Suppressor macrophage treated with lipopolysaccharide for 1 hour (primary cell): Measurements from ENCODE around the gene PPP1R14C.
"Not testable (repeated sequence)": the region's sequence is repeated elsewhere in the genome, so short reads cannot be mapped to it uniquely, and the experiment has no call there.

Experiments
- DNase-seq, 3 donors: peaks; one replicate each; pipeline ENCODE4 v3.0.0-alpha.2; 2020 to 2022

The PPP1R14C gene

DNA sequence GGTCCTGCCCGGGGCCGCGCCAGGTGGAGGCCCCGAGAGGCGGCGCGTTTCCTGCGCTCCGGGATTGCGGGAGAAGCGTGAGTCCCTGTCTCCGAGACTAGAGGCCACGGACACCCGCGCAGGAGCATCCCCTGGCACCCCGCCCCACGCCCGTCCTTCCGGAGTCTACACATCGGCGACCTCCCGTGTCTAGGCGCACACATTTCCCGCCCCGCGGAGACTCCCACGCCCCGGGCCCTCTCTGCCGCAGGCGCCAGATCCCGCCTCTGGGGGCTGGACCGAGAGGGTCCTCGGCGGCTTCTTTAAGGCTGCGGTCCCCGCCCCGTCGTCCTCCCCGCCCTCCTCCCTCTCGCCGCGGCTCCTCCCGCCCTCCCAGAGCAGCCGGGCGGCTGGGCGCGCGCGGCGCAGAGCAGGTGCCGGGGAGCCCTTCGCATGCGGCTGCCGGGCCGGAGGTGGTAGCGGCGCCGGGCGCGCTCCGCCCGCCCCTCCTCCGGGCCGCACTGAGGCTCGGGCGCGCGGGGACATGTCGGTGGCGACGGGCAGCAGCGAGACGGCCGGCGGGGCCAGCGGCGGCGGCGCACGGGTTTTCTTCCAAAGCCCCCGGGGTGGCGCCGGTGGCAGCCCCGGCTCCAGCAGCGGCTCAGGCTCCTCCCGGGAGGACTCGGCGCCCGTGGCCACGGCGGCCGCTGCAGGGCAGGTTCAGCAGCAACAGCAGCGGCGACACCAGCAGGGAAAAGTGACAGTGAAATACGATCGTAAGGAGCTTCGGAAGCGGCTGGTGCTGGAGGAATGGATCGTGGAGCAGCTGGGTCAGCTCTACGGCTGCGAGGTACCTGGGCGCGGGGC, at the start of gene PPP1R14C:
PPP1R14C (plus strand) TSS at position 375 of the 846 bp plus-strand sequence; CDS start at position 524, 149 bp downstream.
- peak; percentile 43 to 75 (median 46) for DNase-seq

DNA sequence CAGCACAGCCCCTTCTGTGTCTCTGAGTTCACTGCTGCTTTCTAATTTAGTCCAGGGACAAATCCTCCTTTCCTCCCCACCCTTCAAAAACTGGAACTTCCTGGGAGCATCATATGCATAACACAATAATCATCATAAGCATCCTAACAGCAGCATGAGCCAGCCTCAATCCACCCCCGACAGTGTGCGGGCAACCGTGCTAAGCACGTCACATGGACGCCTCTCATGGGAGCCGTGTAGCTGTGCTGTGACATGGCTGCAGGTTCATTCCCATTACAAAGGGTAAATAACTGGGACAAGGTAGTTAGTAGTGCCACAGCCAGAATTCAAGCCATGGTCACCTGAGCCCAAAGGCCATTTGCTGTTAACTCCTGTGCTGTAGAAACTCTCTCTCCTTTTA, 49.4 kb upstream of the PPP1R14C start:
- no peak for DNase-seq

- DNase-seq = no peak
Observed at GRCh38 chr6:150098155-150098554, 44.7 kb upstream of the PPP1R14C start.

GRCh38 chr6:150099546-150099945, 43.3 kb upstream of the PPP1R14C start:
- no peak for DNase-seq

- DNase-seq = no peak
Observed at GRCh38 chr6:150099953-150100352, 42.9 kb upstream of the PPP1R14C start.

DNA sequence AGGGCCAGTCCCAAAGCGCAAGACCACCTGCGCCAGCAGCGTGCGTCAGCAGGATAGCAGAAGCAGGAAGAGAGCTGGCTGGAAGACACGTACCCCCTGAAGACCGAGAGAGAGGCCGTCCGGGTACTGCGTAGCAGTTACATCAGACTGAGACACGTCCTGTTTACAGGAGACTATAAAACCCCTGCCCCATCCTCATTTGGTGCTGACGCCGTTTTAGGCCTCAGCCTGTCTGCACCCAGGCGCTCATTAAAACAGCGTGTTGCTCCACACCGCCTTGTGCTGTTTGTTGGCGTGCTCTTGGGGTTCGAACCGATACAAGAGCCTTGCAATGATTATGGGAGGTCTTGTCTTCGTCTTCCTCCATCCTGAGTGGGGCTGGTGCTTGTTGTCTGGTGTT, 42.1 kb upstream of the PPP1R14C start:
- no peak for DNase-seq

DNA sequence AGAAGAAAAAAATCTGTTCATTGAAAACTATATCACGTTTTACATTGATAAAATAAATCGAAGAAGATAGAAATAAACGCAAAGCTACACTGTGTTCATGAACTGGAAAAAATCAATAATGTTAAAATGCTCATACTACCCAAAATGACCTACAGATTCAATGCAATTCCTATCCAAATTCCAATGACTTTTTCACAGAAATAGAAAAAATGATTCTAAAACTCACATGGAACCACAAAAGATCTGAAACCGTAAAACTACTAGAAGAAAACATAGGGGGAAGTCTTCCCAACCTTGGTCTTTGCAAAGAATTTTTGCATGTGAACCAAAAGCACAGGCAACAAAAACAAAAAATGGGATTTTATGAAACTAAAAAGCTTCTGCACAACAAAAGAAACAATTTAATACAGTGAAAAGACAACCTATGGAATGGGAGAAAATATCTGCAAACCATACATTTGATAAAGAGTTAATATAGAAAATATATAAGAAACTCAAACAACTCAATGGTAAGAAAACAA, 40.0 kb upstream of the PPP1R14C start:
- no peak for DNase-seq

- DNase-seq = peak in 2 of 3 donors; percentile 3 to 8
Observed at GRCh38 chr6:150112233-150112632, 30.6 kb upstream of the PPP1R14C start.

DNA sequence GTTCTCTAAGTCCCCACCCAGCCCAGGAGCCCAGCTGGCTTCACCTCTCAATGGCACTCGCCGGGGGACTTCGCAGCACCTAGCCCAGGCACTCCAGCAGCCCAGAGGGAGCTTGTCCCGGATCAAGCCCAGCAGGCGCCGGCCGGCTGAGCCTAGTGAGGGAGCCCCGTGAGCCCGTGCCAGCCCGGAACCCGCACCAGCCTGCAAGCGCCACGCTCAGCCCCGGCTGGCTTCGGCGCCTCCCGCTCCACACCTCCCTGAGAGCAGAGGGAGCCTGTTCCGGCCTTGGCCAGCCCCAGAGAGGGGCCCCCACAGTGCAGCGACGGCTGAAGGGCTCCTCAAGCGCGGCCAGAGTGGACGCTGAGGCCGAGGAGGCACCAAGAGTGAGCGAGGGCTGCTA, 27.1 kb upstream of the PPP1R14C start:
- no peak for DNase-seq

- DNase-seq = no peak
Observed at GRCh38 chr6:150116200-150116800, 26.5 kb upstream of the PPP1R14C start.

GRCh38 chr6:150118203-150118602, 24.6 kb upstream of the PPP1R14C start:
- DNase-seq = no peak

DNA sequence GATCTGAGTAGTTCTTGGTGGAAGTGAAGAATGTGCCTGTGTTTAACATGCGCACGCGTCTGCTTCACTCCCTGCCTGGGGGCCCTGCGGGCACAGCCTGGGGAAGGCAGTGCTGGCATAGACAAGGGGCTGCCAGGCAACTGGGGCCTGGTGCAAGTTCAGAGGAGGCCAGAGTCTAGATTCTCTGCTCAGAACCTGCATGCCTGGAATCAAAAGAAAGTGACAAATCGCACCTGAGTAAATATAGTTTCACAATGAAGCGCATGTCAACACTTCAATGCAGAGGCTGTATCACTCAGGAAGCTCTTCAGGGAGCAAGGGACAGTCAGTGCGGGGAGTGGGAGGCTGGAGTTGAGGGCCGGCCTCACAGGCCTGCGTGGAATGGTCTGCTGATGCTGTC, 24.2 kb upstream of the PPP1R14C start:
- DNase-seq = no peak

DNA sequence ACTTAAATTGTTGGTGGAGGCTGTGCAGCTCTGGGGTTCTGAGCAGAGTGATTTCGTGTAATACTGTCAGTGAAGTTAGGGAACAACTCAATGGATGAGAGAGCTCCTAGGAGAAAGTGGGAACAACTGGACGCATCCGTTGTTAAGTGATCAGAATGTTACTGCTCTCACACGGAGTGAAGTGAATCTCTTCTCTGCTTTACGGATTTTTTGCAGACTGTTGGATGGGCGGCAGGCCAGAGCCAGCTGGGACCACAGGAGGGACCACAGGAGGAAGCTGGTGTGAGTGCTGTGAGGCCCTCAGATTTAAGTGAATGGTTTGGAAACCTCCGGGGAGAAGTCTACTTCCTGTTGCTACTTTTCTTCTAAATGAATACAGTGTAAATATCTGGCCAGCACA, 23.7 kb upstream of the PPP1R14C start:
- no peak for DNase-seq

GRCh38 chr6:150123645-150124044, 19.2 kb upstream of the PPP1R14C start:
- DNase-seq = no peak

DNA sequence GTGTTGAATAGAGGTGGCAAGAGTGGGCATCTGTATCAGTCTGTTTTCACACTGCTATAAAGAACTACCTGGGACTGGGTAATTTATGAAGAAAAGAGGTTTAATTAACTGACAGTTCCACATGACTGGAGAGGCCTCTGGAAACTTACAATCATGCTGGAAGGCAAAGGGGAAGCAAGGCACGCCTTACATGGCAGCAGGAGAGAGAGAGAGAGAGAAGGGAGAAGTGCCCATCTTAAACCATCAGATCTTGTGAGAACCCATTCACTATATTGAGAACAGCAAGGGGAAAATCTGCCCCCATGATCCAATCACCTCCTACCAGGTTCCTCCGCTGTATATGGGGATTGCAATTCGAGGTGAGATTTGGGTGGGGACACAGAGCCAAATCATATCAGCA, 18.6 kb upstream of the PPP1R14C start:
- no peak for DNase-seq

DNA sequence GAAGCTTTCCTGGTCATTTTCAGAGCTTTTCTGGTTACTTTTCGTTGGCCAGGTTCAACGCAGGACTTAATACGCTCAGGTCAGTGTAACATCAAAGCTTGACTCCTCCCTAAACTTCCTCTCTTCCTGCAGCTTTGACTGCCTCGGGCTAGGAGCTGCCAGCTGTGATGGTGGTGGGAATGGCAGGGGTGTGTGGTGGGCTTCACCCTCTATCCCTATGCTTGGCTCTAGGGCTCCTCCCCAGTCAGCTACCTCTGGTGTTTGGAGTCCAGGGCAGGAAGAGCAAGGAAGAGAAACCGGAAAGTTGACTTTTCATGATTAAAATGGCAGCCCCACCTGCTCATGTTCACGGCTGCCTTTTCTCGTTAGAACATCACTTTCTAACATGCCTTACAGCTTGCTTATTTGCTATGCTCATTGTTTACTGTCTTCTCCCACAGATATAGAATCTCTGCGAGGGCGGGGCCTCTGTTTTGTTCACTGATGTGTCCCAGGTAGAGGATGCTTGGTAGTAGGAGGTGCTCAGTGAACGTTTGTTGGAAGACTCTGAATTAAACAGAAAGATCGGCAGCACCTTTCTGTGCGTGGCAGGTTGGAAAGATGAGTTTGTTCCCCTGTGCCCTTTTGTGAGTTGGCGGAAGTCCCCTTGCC, 16.1 kb upstream of the PPP1R14C start:
- DNase-seq = no peak

DNA sequence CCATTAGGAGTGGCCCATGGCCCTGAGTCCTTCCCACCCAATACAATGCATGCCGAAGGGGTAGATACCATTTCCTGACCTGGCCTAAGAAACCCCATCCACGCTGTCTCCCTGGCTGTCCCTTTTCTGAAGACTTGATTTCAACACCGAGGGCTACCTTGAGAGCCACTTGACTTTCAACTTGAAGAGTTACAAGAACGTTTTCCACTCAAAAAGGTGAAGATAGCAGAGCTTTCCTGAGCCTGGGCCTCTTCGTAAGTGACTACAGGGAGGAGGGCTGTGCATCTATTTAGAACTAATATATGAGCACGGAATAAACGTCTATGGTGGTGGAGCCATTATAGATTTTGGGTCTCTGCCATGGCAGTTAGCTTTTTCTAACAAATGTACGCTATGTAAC, 14.4 kb upstream of the PPP1R14C start:
- no peak for DNase-seq

- no peak for DNase-seq
Observed at GRCh38 chr6:150129616-150130505, 13.0 kb upstream of the PPP1R14C start.

DNA sequence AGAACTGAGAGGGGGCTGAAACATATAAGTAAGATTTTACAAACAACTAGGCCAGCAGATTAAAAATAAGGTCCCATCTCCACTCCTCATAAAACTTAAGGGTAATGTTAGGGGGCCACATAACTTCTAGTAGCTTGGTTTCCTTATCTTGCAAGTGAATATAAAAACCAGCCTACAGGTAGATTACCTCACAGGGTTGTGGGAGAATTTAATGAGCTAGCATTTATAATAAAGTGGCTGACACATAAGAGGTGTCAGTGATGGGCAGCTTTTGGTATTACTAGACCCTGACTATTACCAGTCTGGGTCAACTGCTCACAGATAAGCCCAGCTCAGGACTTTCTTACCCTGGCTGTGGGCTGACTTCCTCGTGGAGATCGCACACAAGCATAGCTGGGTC, 9.2 kb upstream of the PPP1R14C start:
- DNase-seq = no peak

DNA sequence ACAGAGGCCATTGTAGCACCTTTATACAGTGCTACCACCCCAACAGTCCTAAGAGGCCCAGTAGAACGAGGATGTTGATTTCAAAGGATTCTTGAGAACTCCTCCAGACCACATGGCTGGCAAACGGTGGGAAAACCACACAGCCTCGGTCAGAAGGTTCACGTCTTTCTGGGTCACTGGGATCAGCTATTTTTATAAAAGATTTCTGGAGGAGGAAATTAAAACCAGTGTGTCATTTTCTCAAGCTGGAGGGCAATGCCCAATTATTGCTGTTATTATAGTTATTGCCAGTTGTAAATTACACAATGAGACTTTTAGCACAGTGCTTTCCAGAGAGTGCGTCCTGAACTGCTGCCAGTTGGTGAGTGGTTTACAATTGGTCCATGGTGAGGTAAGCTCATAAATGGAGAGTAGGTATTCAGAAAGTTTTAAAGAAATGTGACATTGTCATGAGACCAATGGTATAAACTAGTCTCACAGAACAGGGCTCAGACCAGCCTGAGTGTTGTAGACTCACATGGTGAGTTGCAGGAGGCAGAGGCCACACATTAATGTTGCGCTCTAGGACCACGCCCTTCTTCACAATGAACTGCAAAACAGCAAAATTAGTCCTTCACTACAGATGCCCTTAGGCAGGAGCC, 8.4 kb upstream of the PPP1R14C start:
- DNase-seq = no peak

GRCh38 chr6:150137711-150138110, 5.1 kb upstream of the PPP1R14C start:
- DNase-seq = not testable (repeated sequence)

GRCh38 chr6:150138638-150139037, 4.2 kb upstream of the PPP1R14C start:
- DNase-seq = no peak
